MG63 (cell line): ENCODE data around the gene ARHGAP32. TPM values are rescaled to one million over a fixed set of nuclear protein-coding genes. Genes with fewer than 3 reads are reported as not detected.
"Not testable (repeated sequence)": the region's sequence is repeated elsewhere in the genome, so short reads cannot be mapped to it uniquely, and the experiment has no call there.

Experiments
- DNase-seq: peaks from one replicate; pipeline ENCODE4 v3.0.0-alpha.2; 2020
- H3K27me3 ChIP-seq: fragments of 250-450 bp; sonication (Bioruptor Pico); 2 replicates; pipeline ENCODE4 v1.5.1; 2020; ENCODE audit warnings: mild to moderate bottlenecking, moderate library complexity
- H3K36me3 ChIP-seq: fragments of 250-450 bp; sonication (Bioruptor Pico); 2 replicates; pipeline ENCODE4 v1.5.1; 2020; ENCODE audit warnings: mild to moderate bottlenecking, moderate library complexity
- H3K4me3 ChIP-seq: fragments of 250-450 bp; sonication (Bioruptor Pico); 2 replicates; pipeline ENCODE4 v1.5.1; 2020; ENCODE audit warnings: mild to moderate bottlenecking, moderate library complexity
- H3K9me3 ChIP-seq: fragments of 250-450 bp; sonication (Bioruptor Pico); 2 replicates; pipeline ENCODE4 v1.5.1; 2020; ENCODE audit warnings: mild to moderate bottlenecking, moderate library complexity
- total RNA-seq: library from RNA; depleted of rRNA; stranded (reverse); fragments of >200 nt; shearing (Covaris generic); gene quantifications from 2 replicates; pipeline ENCODE4 v1.2.3, GENCODE V29; 2014; ENCODE audit warnings: low replicate concordance

The ARHGAP32 gene
- total RNA-seq, 1 experiment from 2014 or later = 2.8 TPM

DNA sequence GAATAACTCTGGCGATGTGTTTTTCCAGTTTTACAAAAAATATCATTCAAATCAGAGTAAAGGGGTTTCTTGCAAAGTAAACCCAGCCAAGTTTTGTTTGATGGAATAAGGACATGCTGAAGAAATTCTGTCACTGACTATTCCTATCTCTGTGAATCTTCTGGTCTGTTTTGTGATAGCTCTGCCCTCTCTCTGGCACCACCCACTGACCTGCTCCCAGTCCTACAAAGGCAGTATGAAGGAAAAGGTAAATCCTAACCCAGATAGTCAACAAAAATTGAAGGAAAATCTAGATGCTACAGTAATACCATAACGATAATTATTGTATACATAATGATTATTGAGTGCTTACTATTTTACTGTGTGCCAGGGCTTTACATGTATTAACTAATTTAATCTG, 173.1 kb downstream of the ARHGAP32 start:
- H3K27me3 ChIP-seq = no peaks in the 10 kb centered on the region
- no peak for DNase-seq
- H3K36me3 ChIP-seq = no peaks in the 10 kb centered on the region
- H3K4me3 ChIP-seq = no peak overlapping the region
- no peaks in the 10 kb centered on the region for H3K9me3 ChIP-seq

DNA sequence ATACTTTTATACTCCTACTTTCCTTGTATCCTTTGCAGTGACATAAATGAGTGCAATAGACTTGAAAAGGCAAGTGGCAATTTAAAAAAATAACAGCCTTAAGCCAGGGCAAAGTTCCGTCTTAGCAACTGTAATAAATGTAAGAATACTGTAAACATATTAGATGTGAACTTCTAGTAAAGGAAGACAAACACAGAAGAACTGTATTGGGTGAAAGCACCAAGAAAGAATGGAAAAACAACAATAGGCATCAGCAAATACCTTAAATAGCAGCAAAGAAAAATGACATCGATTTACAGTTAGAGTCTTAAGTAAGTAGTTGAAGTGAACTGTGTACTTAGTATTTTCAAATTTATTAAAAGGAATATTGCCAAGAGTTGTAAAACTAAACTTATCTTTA, 174.0 kb downstream of the ARHGAP32 start:
- no peaks in the 10 kb centered on the region for H3K27me3 ChIP-seq
- no peaks in the 10 kb centered on the region for H3K36me3 ChIP-seq
- no peak for DNase-seq
- H3K9me3 ChIP-seq = no peaks in the 10 kb centered on the region
- no peak overlapping the region for H3K4me3 ChIP-seq

DNA sequence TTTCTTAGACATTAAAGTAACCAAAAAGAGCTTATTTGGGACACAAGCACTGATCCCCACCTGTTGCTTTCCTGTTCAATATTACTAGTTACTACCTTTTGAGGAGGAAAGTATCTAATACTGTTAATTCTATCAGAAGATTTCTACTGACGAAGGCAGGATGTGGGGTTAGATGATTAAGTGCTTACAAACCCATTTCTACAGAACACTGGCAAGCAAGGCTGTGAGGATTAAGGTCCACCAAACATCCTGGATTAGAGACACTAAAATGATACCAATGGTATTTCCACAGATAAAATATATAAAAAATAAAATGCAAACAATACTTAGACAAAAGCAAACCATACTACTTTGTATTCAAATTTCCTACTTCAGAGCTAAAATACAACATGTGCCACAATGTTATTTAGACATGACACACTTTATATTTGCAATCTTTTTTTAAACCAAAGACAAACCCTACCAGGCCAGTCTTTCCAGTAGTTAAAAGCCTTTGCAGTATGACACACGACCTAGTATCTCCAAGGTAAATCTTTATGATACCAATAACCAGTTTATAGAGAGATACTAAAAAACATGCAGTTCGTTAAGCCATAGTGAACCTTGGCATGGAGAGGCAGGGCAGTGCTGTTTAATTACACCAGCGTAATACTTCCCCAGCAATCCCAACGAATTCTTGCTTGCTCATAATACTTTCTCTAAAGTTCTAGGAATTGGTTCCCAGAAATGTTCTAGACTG, 178.2 kb downstream of the ARHGAP32 start:
- DNase-seq = no peak
- Histone ChIP-seq H3K9me3 (no peaks in the 10 kb centered on the region), H3K27me3 (no peaks in the 10 kb centered on the region), H3K4me3 (no peak overlapping the region), H3K36me3 (no peaks in the 10 kb centered on the region)

DNA sequence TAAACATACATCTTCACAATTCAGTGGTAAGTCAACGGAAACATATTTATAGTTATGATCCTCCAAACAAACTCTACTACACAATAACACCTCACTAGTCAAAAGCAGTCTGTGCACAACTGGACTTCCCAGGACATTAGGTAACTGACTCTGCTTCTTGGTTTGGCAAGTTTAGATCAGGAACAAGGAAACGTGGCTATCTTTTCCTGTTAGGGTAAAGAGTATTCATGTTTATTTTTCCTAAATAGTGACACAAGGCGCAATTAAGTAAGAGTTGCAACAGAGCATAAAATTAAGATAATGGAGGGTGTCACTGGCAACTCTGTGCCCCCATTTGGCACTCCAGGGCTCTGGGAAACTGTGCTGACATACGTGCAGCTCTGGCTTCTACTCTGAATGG, 179.2 kb downstream of the ARHGAP32 start:
- no peaks in the 10 kb centered on the region for H3K36me3 ChIP-seq
- H3K27me3 ChIP-seq = no peaks in the 10 kb centered on the region
- H3K4me3 ChIP-seq = no peak overlapping the region
- DNase-seq = no peak
- H3K9me3 ChIP-seq = no peaks in the 10 kb centered on the region

DNA sequence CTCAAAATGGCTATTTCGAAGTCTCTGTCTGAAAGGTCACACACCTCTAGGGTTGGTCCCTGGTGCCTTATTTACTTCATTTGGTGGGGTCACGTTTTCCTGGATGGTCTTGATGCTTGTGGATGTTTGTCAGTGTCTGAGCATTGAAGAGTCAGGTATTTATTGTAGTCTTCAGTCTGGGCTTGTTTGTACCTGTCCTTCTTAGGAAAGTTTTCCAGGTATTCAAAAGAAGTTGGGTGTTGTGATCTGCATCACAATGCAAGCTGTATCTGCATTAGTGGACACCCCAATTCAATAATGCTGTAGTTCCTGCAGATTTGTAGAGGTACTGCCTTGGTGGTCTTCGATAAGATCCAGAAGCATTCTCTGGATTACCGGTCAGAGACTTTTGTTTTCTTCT, 186.0 kb downstream of the ARHGAP32 start:
- no peaks in the 10 kb centered on the region for H3K27me3 ChIP-seq
- H3K4me3 ChIP-seq = no peak overlapping the region
- no peak for DNase-seq
- no peaks in the 10 kb centered on the region for H3K36me3 ChIP-seq
- peaks cover 4% of the 10 kb centered on the region; the same call in 1 of the 2 replicates for H3K9me3 ChIP-seq

DNA sequence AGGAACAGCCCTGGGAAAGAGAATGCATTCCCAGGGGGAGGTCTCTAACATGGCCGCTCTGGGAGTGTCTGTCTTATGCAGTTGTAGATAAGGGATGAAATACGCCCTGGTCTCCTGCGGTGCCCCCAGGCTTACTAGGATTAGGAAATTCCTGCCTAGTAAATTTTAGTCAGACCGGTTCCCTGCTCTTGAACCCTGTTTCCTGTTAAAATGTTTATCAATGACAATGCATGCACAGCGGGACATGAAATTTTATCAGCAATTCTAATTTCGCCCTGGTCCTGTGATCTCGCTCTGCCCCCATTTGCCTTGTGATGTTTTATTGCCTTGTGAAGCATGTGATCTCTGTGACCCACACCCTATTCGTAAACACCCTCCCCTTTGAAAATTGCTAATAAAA, 193.0 kb downstream of the ARHGAP32 start:
- DNase-seq, H3K27me3 ChIP-seq, H3K36me3 ChIP-seq, H3K4me3 ChIP-seq, H3K9me3 ChIP-seq: not testable (repeated sequence)

DNA sequence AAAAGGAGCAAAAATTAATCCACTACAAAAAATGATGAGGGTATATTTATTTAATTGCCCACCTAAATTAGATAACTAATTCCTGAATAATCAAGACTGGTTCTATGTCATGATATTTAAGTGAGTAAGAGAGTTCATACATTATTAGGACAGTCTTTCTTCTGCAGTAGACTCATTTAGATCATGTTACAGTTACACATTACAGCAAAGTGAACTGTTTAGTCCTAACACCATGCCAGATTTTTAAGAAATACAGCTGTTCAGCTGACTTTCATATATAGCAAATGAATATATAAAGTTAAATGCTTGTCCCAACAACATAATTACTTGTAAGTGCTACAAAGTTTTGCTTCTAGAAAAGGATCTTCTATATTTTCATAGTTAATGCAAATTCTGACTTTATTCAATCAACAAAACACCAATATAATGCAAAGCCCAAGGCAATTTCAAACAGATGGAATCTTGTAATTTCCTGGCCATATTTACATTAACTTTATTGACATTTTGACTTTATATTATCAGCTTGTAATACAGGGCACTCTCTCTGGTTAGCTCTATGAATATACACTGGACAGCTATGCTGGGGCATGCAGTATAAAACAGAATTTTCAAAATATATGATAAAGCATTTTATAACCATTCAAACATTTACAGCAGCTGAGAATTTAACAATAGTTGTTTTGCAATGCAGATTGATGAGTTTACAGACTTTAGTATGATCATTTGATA, 203.7 kb downstream of the ARHGAP32 start:
- DNase-seq = no peak
- Histone ChIP-seq H3K4me3 (no peak overlapping the region), H3K36me3 (no peaks in the 10 kb centered on the region), H3K27me3 (no peaks in the 10 kb centered on the region), H3K9me3 (no peaks in the 10 kb centered on the region)

DNA sequence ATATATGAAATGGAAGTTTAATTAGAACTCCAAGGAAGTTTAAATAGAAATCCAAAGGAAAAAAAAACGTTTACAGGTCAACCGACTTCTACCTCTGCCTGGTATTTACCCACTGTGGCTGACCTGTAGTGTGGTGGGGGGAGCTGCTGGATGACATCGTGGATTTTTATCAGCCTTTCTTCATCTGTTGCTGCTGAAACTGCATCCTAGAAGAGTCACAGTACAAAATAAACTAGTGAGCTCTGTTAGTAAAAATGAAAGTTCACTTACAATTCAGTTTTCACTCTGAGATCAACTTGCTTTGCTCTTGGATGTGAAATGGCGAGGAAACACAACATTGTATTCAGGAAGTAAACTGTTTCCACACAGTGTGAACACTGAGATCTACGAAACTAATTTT, 206.2 kb downstream of the ARHGAP32 start:
- Histone ChIP-seq H3K9me3 (no peaks in the 10 kb centered on the region), H3K27me3 (no peaks in the 10 kb centered on the region), H3K4me3 (no peak overlapping the region), H3K36me3 (no peaks in the 10 kb centered on the region)
- DNase-seq = no peak

DNA sequence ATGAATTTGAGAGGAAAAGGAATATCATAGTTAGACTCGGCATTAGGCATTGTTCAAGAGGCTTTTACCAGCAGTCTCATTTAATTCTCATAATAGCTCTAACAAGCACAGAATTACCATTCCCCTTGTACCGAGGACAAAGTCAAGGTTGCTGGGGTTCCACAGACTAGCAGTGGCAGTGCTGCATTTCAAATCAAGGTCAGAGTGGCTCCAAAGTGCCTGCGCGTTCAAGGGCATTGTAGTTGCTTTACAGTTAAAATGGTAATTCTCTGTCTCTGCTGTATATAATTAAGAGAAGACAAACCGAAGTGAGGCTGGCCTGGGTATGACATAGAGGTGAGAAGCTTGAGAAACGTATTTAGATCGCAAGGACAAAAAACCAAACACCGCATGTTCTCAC, 209.1 kb downstream of the ARHGAP32 start:
- no peak for DNase-seq
- H3K9me3 ChIP-seq = no peaks in the 10 kb centered on the region
- H3K4me3 ChIP-seq = no peak overlapping the region
- H3K36me3 ChIP-seq = no peaks in the 10 kb centered on the region
- no peaks in the 10 kb centered on the region for H3K27me3 ChIP-seq

DNA sequence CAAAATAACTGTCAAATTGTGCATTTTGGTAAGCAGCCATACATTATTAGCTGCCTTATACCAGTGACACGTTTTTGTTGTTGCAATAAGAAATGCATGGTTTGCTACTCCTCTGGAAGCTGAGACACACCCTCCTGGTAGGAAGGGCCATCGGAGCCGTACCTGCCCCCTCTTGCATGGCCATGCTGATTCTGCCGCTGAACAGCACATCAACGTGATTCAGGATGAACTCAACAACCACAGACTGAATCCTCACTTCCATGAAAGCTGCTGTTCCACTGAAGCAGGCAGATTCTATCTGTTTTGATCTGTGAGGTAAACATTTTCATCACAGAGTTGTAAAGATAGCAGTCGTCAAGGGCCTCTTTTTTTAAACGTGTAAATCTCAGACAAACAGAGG, 210.9 kb downstream of the ARHGAP32 start:
- no peak for DNase-seq
- Histone ChIP-seq H3K36me3 (no peaks in the 10 kb centered on the region), H3K4me3 (no peak overlapping the region), H3K9me3 (no peaks in the 10 kb centered on the region), H3K27me3 (no peaks in the 10 kb centered on the region)

DNA sequence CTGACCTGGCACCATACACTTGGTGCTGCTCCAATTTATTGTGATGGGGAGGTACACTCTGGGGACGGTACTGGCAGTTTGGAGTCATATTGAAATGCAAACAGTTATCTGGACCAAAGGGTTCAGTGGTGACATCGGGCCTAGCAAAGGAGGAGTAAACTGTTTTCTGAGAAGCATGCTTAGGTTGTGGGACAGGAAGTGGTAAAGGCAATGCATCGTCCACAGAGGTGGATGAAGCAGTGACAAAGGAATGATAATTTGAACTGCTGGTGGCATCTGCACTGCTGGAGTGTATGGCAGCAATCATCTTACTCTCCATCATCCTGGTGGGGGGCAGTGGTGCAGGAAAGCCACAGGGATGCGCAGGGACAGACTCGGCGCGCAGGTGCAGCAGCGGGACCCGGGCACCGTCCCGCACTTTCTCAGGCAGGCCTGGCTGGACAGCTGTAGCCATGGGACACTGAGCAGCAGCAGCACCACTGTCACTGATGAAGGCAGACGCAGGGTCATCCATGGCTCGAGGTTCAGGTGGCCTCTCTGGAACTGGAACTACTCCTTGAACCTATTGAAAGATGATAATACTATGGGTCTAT, 221.4 kb downstream of the ARHGAP32 start:
- Histone ChIP-seq H3K36me3 (no peaks in the 10 kb centered on the region), H3K9me3 (no peaks in the 10 kb centered on the region)
- DNase-seq = no peak

DNA sequence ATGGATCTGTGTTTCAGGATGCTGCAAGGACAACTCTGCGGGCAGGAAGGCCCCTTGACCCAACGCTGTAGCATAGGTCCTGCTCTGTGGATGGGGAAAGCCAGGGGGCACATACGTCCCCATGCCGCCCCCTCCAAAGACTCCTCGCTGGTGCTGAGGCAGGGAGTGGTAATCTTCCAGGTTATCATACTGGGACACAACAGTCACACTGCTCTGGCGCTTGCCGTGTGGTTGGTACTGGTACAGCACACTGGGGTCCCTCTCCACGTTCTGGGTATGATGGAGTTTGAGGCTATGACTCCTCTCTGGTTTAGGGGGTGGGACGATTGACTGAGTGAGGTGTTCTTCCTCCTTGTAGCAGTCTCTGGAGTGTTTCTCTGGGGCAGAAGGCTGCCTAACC, 223.2 kb downstream of the ARHGAP32 start:
- no peak for DNase-seq
- Histone ChIP-seq H3K36me3 (no peaks in the 10 kb centered on the region), H3K9me3 (no peaks in the 10 kb centered on the region), H3K4me3 (no peak overlapping the region), H3K27me3 (no peaks in the 10 kb centered on the region)

More for the DNA sequence above, 221.4 kb downstream of the ARHGAP32 start:
- Histone ChIP-seq H3K4me3 (no peak overlapping the region), H3K27me3 (no peaks in the 10 kb centered on the region)

DNA sequence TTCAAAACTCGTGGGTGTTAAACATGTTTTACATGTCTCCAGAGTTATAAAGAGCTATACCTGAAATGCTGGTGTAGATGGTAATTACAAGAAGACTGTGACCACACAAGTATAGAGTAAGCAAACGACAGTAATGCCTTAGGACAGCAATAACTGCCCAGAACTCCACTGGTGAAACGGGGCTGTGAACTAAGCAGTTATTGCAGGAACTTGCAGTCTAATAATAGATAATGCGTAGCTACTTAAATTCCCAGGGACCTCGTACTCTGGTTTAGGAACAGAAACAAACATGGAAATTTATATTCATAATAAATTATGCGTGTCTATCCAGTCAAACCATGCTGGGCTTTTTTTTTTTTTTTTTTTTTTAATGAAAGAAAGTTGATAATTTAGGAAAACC, 224.5 kb downstream of the ARHGAP32 start:
- Histone ChIP-seq H3K36me3 (no peaks in the 10 kb centered on the region), H3K4me3 (no peak overlapping the region), H3K27me3 (no peaks in the 10 kb centered on the region), H3K9me3 (no peaks in the 10 kb centered on the region)
- no peak for DNase-seq

DNA sequence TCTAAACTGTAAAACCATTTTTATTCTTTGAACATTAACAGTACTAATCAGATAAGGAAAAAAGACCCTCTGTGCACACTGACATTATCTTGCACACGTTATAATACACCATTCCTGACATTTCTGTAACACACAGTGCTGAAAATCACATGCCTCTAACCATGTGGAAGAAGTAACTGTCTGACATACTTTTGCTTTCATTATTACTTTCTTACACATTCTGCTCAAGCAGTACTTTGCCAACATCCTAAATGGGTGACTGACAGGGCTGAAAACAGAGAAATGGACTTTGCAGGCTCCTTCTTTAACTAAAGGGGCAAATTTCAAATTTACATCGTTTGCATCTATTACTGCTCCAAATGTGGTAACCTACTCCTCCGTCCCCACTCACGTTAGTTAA, 226.6 kb downstream of the ARHGAP32 start:
- Histone ChIP-seq H3K9me3 (no peaks in the 10 kb centered on the region), H3K36me3 (no peaks in the 10 kb centered on the region), H3K4me3 (no peak overlapping the region), H3K27me3 (no peaks in the 10 kb centered on the region)
- DNase-seq = no peak

DNA sequence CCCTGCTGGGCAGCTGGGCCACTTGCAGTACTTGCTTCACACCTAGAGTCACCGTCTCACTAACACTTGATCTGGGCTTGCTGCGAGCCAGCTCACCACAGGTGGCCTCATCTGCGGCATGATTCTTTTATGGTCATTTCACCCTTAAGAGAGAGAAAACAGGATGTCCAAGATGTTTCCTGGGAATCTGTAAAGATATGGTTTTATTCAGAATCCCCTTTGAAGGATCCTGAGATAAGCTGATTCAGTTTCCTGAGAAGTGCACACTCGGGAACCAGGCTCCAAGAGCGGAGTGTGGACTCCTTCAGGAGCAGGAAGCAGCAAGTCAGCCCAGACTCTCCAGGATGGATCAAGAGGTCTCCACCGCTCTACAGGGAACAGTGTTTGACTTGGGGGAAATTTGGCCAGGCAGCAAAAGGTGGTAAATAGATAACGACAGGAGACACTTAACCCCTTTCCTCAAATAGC, 227.6 kb downstream of the ARHGAP32 start:
- no peak for DNase-seq
- no peaks in the 10 kb centered on the region for H3K9me3 ChIP-seq
- no peak overlapping the region for H3K4me3 ChIP-seq
- H3K27me3 ChIP-seq = no peaks in the 10 kb centered on the region
- no peaks in the 10 kb centered on the region for H3K36me3 ChIP-seq

DNA sequence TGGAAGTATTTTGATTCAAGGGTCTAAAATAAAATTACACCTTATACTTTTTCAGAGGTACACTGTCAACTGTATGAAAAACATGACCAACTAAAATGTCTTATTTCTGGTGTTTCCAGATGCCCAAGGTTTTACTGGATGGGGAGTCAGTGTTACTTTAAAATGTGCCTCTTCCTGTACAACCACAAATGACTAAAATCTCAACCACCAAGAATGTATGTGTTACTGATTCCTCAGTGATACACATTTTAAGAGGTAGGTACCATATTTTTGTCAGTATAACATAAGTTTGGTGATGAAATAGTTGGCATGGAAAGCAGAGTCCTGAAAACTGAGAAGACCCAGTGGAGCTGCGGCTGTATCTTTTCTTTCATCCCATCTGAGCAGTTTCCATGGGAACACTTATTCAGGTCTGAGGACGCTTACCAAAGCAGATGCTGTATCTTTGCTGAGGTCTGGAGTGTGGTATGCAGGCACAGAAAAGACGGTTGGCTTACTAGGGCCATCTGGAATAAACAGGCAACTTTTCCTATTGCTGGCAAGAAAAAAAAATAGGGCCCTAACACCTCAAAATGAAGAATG, 228.3 kb downstream of the ARHGAP32 start:
- Histone ChIP-seq H3K4me3 (no peak overlapping the region), H3K36me3 (no peaks in the 10 kb centered on the region), H3K9me3 (no peaks in the 10 kb centered on the region), H3K27me3 (no peaks in the 10 kb centered on the region)
- no peak for DNase-seq

DNA sequence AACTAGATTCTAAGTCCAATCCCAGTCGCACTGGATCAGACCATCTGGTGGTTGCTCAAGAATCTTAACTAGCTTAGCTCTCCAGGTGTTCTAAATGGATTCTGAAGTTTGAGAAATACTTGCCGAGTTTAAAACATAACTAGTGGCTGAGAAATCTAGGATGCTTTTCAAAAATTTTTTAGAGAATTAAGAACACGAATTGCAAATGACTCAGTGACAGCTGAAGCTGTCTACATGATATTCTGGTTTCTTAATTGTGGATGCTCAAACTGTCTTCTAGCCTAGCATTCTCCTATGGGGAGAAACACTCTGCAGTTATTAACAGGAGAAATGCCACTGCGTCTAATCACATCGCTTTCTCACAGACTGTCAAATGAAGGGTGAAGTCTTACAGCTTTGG, 229.2 kb downstream of the ARHGAP32 start:
- Histone ChIP-seq H3K9me3 (no peaks in the 10 kb centered on the region), H3K36me3 (no peaks in the 10 kb centered on the region), H3K4me3 (no peak overlapping the region), H3K27me3 (no peaks in the 10 kb centered on the region)
- DNase-seq = no peak
